NCI-H82 treated with DMSO at 0.1 percent for 48 hours (cell line): ENCODE data around the gene CAMTA1.

ENCODE experiments used
- DNase-seq: peaks from one replicate; lab custom pipeline; 2025; ENCODE audit not compliant: unreplicated experiment; lab: John Stamatoyannopoulos, UW

The CAMTA1 gene

DNA sequence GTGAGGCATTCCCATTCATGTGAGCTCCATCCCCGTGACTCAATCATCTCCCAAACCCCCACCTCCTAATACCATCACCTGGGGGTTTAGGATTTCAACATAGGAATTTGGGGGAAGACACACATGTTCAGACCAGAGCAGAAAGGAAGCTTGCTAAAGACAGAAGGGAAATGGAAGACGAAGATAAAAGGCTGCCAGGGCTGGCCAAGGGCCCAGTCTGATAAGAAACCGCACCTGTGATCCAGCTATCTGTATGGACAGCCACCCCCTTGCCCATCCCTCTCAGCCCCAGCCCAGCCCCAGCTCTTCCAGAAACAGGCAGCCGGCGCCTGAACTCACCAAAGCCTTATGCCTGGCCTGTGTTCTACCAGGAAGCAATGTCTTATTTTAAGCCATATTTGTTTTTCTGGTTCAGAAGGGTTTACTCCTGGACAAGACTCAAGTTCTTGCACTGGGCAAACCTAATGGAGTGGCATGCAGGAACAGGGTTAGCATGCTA lies 787.4 kb downstream of the CAMTA1 start:
- no peak for DNase-seq

DNA sequence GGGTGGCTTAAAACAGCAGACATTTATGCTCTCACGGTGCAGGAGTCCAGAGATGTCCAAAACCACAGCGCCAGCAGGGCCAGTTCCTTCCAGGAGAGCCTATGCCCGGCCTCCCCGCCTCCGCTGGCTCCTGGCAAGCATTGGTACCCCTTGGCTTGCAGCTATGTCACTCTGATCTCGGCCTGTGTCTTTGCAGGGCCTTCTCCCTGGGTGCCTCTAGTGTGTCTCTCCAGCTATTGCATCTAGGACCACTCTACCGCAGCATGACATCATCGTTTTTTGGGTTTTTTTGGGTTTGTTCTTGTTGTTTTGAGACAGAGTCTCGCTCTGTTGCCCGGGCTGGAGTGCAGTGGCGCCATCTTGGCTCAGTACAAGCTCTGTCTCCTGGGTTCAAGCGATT lies 788.2 kb downstream of the CAMTA1 start:
- DNase-seq = no peak

DNA sequence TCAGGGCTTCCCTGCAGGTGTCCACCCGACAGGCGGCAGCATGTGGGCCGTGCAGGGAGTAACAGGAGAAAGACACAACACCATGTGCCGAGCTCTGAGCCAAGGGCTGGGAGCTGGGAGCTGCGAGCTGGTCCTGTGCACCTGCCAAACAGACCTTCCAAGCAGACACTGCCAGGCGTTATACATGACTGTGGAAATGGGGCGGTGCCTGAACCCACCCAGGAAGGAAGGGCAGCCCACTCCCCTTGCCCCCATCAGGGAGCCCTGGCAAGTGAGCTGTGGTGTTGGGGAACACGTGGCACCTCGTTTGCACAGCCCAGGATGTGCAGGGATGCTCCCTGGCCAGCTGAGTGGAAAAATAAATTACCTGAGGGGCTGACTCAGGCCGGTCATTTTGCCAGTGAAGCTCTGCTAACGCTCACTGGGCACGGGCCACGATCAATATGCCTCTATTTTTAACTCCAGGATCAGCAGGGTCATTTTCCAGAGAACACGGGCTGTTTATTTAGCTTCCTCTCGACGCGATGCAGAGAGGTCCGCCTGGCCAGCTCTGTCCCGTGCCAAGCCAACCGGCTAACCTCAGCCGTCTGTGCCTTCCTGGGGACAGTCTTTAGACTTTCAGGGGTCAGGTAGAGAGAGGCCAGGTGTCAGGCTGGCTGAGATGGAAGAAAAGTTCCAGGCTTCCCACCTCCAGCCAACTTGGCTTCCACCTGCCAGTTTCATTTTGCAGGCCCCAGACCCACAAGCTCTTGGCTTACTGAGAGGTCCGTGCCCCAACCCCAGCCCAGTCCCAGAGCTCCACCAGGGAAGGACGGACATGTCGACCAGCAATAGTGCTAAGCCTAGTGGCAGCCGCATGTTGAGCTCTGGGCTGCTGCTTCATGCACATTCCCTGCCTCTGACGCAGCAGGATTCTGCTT lies 789.1 kb downstream of the CAMTA1 start:
- no peak for DNase-seq

DNA sequence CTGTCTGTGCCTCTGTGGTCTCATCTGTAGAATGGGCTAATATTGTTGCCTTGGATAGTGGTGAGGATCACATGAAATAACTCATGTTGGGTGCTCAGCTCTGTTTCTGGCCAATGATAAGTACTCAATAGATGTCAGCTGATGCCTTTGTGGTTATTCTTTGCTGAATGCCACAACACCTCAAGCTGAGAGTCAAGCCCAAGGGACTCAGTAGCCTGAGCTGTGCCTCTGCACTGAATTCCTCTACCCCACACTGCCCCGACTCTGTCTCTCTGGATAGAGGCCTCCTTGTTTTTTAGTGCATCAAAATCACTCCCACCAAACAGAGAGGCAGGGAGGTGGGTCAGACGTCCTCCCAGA lies 789.8 kb downstream of the CAMTA1 start:
- DNase-seq = no peak

DNA sequence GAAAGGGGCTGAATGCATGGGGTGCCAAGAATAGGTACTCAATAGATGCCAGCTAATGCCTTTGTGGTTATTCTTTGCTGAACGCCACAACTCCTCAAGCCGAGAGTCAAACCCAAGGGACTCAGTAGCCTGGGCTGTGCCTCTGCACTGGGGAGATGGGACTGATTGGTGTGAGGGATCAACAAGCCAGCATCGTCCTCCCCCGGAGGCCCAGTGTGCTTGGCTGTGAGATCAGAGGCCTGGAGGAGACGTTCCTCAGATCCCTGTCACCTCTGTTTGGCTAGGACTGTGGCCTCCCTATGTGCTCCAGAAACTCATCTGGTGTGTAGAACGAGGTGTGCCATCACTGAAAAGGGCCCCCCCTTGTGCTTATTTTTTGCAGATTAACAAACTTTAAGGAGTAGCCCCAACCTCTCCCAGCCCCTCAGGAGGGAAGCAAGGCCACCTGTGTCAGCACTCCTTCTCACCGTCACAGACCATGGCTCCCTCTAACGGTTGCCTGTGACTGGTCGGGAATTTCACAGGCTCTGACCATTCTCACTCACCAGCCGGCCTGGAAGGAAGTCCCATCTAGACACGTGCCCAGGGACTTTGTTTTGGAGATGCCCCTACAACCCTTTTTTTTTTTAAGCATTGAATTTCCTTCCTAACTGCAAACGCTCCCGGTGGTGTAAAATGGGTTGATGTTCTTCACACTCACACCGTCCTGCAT lies 791.8 kb downstream of the CAMTA1 start:
- DNase-seq = no peak

GRCh38 chr1:7578206-7578605 lies 793.0 kb downstream of the CAMTA1 start:
- no peak for DNase-seq

DNA sequence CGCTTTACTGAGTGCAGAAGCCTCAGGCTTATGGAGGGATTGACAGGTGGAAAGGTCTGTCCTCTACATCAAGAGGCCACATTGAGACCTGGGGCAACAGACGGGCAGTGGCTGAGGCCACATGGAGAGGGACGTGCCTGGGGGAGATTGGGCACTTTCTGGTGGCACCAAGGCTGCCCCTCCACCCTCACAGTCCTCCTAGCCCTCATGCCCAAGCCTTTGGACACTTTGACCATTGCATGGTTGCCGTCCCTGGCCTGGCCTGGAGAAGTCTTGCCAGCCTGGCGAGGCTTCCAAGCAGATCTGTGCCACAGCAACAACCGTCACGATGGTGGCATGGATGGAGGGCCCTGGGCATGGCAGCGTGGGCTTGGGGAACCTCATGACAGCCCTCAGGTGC lies 793.8 kb downstream of the CAMTA1 start:
- no peak for DNase-seq

GRCh38 chr1:7579831-7580804 lies 794.9 kb downstream of the CAMTA1 start:
- DNase-seq = no peak

- no peak for DNase-seq
These were observed 795.9 kb downstream of the CAMTA1 start for GRCh38 chr1:7580923-7581753.

- no peak for DNase-seq
These were observed 796.7 kb downstream of the CAMTA1 start for GRCh38 chr1:7581754-7582459.

GRCh38 chr1:7582460-7582972 lies 797.3 kb downstream of the CAMTA1 start:
- DNase-seq = no peak

GRCh38 chr1:7583291-7584096 lies 798.2 kb downstream of the CAMTA1 start:
- DNase-seq = no peak

DNA sequence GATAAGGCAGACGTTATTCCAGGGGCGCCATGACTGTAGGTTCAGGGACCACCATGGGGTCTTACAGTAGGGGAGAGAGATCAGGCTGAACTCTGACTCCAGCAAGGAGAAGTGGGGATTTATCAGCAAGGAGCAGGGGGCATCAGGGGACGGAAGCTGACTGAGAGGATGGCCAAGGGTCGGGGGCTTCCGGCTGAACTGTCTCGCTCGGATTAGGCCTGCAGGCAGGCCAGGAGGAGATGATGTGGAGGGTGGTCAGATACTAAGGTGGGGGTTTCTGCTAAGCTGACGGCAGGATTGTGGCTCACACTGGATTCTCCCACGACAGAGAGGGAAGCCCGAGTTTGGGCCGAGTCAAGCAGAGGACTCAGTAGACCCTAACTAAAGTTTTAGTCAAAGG lies 798.9 kb downstream of the CAMTA1 start:
- no peak for DNase-seq

- DNase-seq = no peak
These were observed 799.4 kb downstream of the CAMTA1 start for GRCh38 chr1:7584643-7585042.

DNA sequence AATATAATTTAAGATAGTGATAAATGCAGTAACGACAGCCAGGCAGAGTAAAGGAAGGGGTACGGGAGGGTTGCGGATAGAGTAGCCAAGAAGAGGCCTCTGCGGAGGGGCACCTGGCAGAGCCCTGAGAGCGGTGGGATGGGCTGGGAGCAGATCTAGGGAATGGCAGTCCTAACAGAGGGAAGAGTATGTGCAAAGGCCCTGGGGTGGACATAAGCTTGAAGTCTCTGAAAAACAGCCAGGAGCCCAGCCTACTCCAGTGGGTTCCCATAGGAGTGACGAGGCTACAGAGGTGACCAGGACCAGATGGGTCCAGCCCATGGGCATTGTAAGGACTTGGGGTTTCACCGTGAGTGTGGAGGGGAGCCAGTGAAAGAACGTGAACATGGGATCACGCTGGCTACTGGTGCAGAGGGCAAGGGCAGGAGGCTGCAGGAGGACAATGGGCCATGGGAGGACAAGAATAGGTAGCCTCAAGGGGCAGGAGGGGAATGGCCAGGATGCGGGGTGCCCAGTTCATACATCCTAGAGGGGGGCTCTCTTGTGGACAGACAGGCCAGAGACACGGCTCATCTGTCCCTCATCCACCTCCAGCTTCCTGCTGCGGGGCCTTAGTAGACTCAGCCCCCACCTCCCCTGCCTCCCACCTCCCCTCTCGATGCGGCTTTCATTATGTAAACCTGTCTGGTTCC lies 800.1 kb downstream of the CAMTA1 start:
- no peak for DNase-seq

GRCh38 chr1:7586031-7586941 lies 801.0 kb downstream of the CAMTA1 start:
- DNase-seq = no peak
